GM23338 (cell line): ENCODE data around the gene ELOF1. TPM values are rescaled to one million over a fixed set of nuclear protein-coding genes. Genes with fewer than 3 reads are reported as not detected.

Experiments used
- CREB1 ChIP-seq: fragments of 250-450 bp; sonication (Bioruptor Pico); IDR thresholded peaks from 2 replicates; pipeline ENCODE4 v1.5.0; 2020; ENCODE audit warnings: low read depth, mild to moderate bottlenecking, moderate library complexity
- EZH2 ChIP-seq: fragments of 200-600 bp; sonication (generic); IDR thresholded peaks from one replicate; pipeline ENCODE4 v1.8.0; 2017; ENCODE audit warnings: antibody characterized with exemption, mild to moderate bottlenecking, low read depth; ENCODE audit not compliant: unreplicated experiment
- NANOG ChIP-seq: IDR thresholded peaks from 2 replicates; pipeline ENCODE4 v1.6.1; 2016; ENCODE audit warnings: antibody characterized with exemption, borderline replicate concordance
- POLR2AphosphoS5 ChIP-seq: IDR thresholded peaks from 2 replicates; pipeline ENCODE4 v1.6.1; 2016; ENCODE audit warnings: antibody characterized with exemption, low read depth
- ZNF114 ChIP-seq: fragments of 250-450 bp; sonication (Bioruptor Pico); IDR thresholded peaks from 2 replicates; pipeline ENCODE4 v1.5.0; 2020; ENCODE audit warnings: mild to moderate bottlenecking, moderate library complexity
- ZNF331 ChIP-seq: fragments of 250-450 bp; sonication (Bioruptor Pico); IDR thresholded peaks from 2 replicates; pipeline ENCODE4 v1.5.0; 2020; ENCODE audit warnings: low read depth, mild to moderate bottlenecking, moderate library complexity
- ZNF462 ChIP-seq: fragments of 250-450 bp; sonication (Bioruptor Pico); IDR thresholded peaks from 2 replicates; pipeline ENCODE4 v1.5.0; 2020; ENCODE audit warnings: mild to moderate bottlenecking, moderate library complexity
- polyA plus RNA-seq: library from polyadenylated mRNA; unstranded; fragments of >200 nt; fragmentation: Nextera tagmentation; extraction: Ambion mirVana; gene quantifications from 2 replicates; pipeline ENCODE4 v1.2.1, GENCODE V29; 2016
- total RNA-seq: library from RNA; depleted of rRNA; stranded (reverse); fragments of >200 nt; shearing (Covaris generic); gene quantifications from 2 replicates; pipeline ENCODE4 v1.2.3, GENCODE V29; 2014
- TF ChIP-seq, protein P1 (sequence below): IDR thresholded peaks from one replicate; pipeline ENCODE4 v1.6.1; 2018; ENCODE audit warnings: antibody characterized with exemption; ENCODE audit not compliant: unreplicated experiment

The ELOF1 gene
- total and polyA plus RNA-seq, 2 experiments from 2014 or later: 73.3 to 103 TPM

DNA sequence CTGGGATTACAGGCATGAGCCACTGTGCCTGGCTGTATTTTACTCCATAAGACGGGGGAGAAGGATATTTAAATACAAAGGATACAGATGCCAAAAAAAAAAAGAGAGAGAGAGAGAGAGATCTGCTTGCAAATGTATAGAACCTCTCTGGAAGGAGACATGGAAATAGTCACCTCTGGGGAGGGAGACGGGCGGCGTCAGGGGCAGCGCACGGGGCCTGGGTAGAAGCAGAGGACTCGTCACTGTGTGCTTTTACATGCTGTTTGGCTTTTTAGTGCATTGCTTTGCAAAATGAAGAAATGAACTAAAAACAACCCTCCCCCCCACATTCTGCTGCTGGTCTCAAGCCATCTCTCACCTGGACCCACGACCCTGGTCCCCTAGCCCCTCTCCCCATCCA is 48.6 kb downstream of the ELOF1 start (continued):
- TF ChIP-seq ZNF462 (no peak), ZNF114 (no peak), EZH2 (no peak), ZNF331 (CRISPR knock-in tag) (no peak), POLR2AphosphoS5 (no peak), CREB1 (CRISPR knock-in tag) (no peak), NANOG (no peak)
- TF ChIP-seq, protein P1, sequence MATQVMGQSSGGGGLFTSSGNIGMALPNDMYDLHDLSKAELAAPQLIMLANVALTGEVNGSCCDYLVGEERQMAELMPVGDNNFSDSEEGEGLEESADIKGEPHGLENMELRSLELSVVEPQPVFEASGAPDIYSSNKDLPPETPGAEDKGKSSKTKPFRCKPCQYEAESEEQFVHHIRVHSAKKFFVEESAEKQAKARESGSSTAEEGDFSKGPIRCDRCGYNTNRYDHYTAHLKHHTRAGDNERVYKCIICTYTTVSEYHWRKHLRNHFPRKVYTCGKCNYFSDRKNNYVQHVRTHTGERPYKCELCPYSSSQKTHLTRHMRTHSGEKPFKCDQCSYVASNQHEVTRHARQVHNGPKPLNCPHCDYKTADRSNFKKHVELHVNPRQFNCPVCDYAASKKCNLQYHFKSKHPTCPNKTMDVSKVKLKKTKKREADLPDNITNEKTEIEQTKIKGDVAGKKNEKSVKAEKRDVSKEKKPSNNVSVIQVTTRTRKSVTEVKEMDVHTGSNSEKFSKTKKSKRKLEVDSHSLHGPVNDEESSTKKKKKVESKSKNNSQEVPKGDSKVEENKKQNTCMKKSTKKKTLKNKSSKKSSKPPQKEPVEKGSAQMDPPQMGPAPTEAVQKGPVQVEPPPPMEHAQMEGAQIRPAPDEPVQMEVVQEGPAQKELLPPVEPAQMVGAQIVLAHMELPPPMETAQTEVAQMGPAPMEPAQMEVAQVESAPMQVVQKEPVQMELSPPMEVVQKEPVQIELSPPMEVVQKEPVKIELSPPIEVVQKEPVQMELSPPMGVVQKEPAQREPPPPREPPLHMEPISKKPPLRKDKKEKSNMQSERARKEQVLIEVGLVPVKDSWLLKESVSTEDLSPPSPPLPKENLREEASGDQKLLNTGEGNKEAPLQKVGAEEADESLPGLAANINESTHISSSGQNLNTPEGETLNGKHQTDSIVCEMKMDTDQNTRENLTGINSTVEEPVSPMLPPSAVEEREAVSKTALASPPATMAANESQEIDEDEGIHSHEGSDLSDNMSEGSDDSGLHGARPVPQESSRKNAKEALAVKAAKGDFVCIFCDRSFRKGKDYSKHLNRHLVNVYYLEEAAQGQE: no peak
